ENCODE data around the gene VCAM1.

- TF ChIP-seq POLR2A (IDR thresholded peaks at IDR 0.05) (no peak), POLR2AphosphoS5 (IDR thresholded peaks at IDR 0.05) (no peak)
Observed at GRCh38 chr1:100717218-100717617, 2.3 kb upstream of the VCAM1 start.

All from stomach (tissue), 4 donors.